CD4-positive, CD25-positive, alpha-beta regulatory T cell (primary cell): ENCODE measurements around the gene PML. TPM values are rescaled to one million over a fixed set of nuclear protein-coding genes. Genes with fewer than 3 reads are reported as not detected.

Experiments used
- ATAC-seq, 2 donors: fragments of 150-1000 bp; cut with Tn5 transposase; one replicate each; pipeline ENCODE4 v1.10.0; 2021; ENCODE audit warnings: low read depth in 2 of 2, moderate number of reproducible peaks in 2 of 2, moderate library complexity in 1 of 2
- DNase-seq, 3 donors: peaks; one replicate each; pipeline versions ENCODE4 v3.0.0 to v3.0.0-alpha.2; 2012 to 2022; ENCODE audit warnings: mixed read lengths in 1 of 3
- H3K27ac ChIP-seq: one replicate; pipeline ENCODE4 v1.7.0; 2013; ENCODE audit warnings: mild to moderate bottlenecking, low read length; ENCODE audit not compliant: insufficient read depth, poor library complexity, severe bottlenecking
- H3K27me3 ChIP-seq: one replicate; pipeline ENCODE4 v1.7.0; 2013; ENCODE audit warnings: low read length; ENCODE audit not compliant: control insufficient read depth, insufficient read depth
- H3K36me3 ChIP-seq: one replicate; pipeline ENCODE4 v1.7.0; 2013; ENCODE audit warnings: mild to moderate bottlenecking, low read length, moderate library complexity; ENCODE audit not compliant: control insufficient read depth, insufficient read depth
- H3K4me1 ChIP-seq: 2 replicates; pipeline ENCODE4 v1.7.0; 2013; ENCODE audit warnings: mild to moderate bottlenecking, low read length; ENCODE audit not compliant: insufficient read depth, control insufficient read depth, poor library complexity, severe bottlenecking
- H3K4me3 ChIP-seq: one replicate; pipeline ENCODE4 v1.7.0; 2013; ENCODE audit warnings: low read depth, mild to moderate bottlenecking, low read length, moderate library complexity
- H3K9me3 ChIP-seq, 2 experiments: 1 replicate in 1 of 2; 2 replicates in 1 of 2; pipeline ENCODE4 v1.7.0; 2013; ENCODE audit warnings: low read length in 2 of 2, mild to moderate bottlenecking in 1 of 2, moderate library complexity in 1 of 2; ENCODE audit not compliant: control insufficient read depth in 2 of 2
- H3K27ac Mint-ChIP-seq, 3 donors: one replicate each; pipeline ENCODE4 v1.8.0; 2020 to 2022; ENCODE audit warnings: mild to moderate bottlenecking in 3 of 3, mixed read lengths in 3 of 3, moderate library complexity in 2 of 3
- H3K27me3 Mint-ChIP-seq: one replicate; pipeline ENCODE4 v1.8.0; 2022; ENCODE audit warnings: mild to moderate bottlenecking, mixed read lengths
- H3K36me3 Mint-ChIP-seq: one replicate; pipeline ENCODE4 v1.8.0; 2020; ENCODE audit warnings: mixed read lengths
- H3K4me1 Mint-ChIP-seq, 4 donors: one replicate each; pipeline ENCODE4 v1.8.0; 2020 to 2022; ENCODE audit warnings: mixed read lengths in 4 of 4, mild to moderate bottlenecking in 1 of 4
- H3K4me3 Mint-ChIP-seq, 4 donors: one replicate each; pipeline ENCODE4 v1.8.0; 2020 to 2022; ENCODE audit warnings: mild to moderate bottlenecking in 4 of 4, mixed read lengths in 4 of 4, moderate library complexity in 3 of 4
- H3K9me3 Mint-ChIP-seq, 7 donors: one replicate each; pipeline ENCODE4 v1.8.0; 2020 to 2022; ENCODE audit warnings: mixed read lengths in 7 of 7, mild to moderate bottlenecking in 3 of 7, moderate library complexity in 2 of 7
- polyA plus RNA-seq, 4 donors: library from polyadenylated mRNA; unstranded; fragments of 300-500 nt; fragmentation: Illumina TruSeq; gene quantifications; one replicate each; pipeline ENCODE4 v1.2.3, GENCODE V29; 2021
- total RNA-seq: library from RNA; stranded (reverse); gene quantifications from one replicate; pipeline ENCODE4 v1.2.3, GENCODE V29; 2022

The PML gene
- total and polyA plus RNA-seq, 5 donors from 2014 or later, result 13.7 to 57.6 (median 23.2) TPM

GRCh38 chr15:74041311-74041756 is 46.8 kb downstream of the PML start:
- Histone ChIP-seq H3K27me3 (no peaks in the 10 kb centered on the region), H3K4me1 (no peaks in the 10 kb centered on the region), H3K9me3 (no peaks in the 10 kb centered on the region), H3K36me3 (peaks cover 25% of the 10 kb centered on the region), H3K27ac (no peak overlapping the region), H3K4me3 (no peak overlapping the region)
- H3K4me1 Mint-ChIP-seq, result peaks cover 0 to 3% (median 0%) of the 10 kb centered on the region in 4 donors
- H3K9me3 Mint-ChIP-seq, result no peaks in the 10 kb centered on the region
- H3K27ac Mint-ChIP-seq, result no peak overlapping the region
- DNase-seq, result no peak
- H3K36me3 Mint-ChIP-seq, result peaks cover 28% of the 10 kb centered on the region
- no peak for ATAC-seq
- H3K4me3 Mint-ChIP-seq, result no peak overlapping the region
- H3K27me3 Mint-ChIP-seq, result no peaks in the 10 kb centered on the region

- Histone ChIP-seq H3K4me1 (no peaks in the 10 kb centered on the region), H3K27ac (no peak overlapping the region), H3K27me3 (no peaks in the 10 kb centered on the region), H3K4me3 (no peak overlapping the region), H3K36me3 (peaks cover 20% of the 10 kb centered on the region), H3K9me3 (no peaks in the 10 kb centered on the region)
- DNase-seq (no peak), ATAC-seq (no peak)
- Mint-ChIP-seq H3K4me3 (no peak overlapping the region), H3K4me1 (peaks cover 0 to 3% (median 0%) of the 10 kb centered on the region in 4 donors), H3K27ac (peak overlapping the region in 2 of 3 donors; percentile 50 to 65), H3K27me3 (no peaks in the 10 kb centered on the region), H3K9me3 (no peaks in the 10 kb centered on the region), H3K36me3 (peaks cover 22% of the 10 kb centered on the region)
Measured at GRCh38 chr15:74041777-74042435, 47.4 kb downstream of the PML start.

GRCh38 chr15:74042603-74043424 is 48.3 kb downstream of the PML start:
- peaks cover 13% of the 10 kb centered on the region for H3K36me3 ChIP-seq
- no peaks in the 10 kb centered on the region for H3K27me3 Mint-ChIP-seq
- peak overlapping the region in 1 of 3 donors; percentile 5 for H3K27ac Mint-ChIP-seq

GRCh38 chr15:74043425-74044266 is 49.1 kb downstream of the PML start:
- H3K9me3 ChIP-seq, result no peaks in the 10 kb centered on the region
- H3K27ac ChIP-seq, result no peak overlapping the region
- peaks cover 6% of the 10 kb centered on the region for H3K4me1 ChIP-seq
- H3K36me3 ChIP-seq, result peaks cover 11% of the 10 kb centered on the region
- ATAC-seq, result no peak
- Mint-ChIP-seq H3K36me3 (peaks cover 10% of the 10 kb centered on the region), H3K27me3 (no peaks in the 10 kb centered on the region), H3K27ac (peak overlapping the region in 1 of 3 donors; percentile 31), H3K4me3 (no peak overlapping the region), H3K9me3 (no peaks in the 10 kb centered on the region), H3K4me1 (peaks cover 0 to 12% (median 5%) of the 10 kb centered on the region in 4 donors)
- DNase-seq, result no peak
- H3K4me3 ChIP-seq, result no peak overlapping the region
- no peaks in the 10 kb centered on the region for H3K27me3 ChIP-seq

More at GRCh38 chr15:74042603-74043424, 48.3 kb downstream of the PML start:
- DNase-seq (no peak), ATAC-seq (no peak)
- Mint-ChIP-seq H3K4me3 (peak overlapping the region in 1 of 4 donors; percentile 66), H3K4me1 (peaks cover 0 to 4% (median 1%) of the 10 kb centered on the region in 4 donors), H3K9me3 (no peaks in the 10 kb centered on the region), H3K36me3 (peaks cover 14% of the 10 kb centered on the region)
- Histone ChIP-seq H3K4me3 (no peak overlapping the region), H3K27ac (no peak overlapping the region), H3K9me3 (no peaks in the 10 kb centered on the region), H3K4me1 (peaks cover under 1% of the 10 kb centered on the region), H3K27me3 (no peaks in the 10 kb centered on the region)

- Mint-ChIP-seq H3K36me3 (peaks cover 10% of the 10 kb centered on the region), H3K4me1 (peaks cover 0 to 13% (median 7%) of the 10 kb centered on the region in 4 donors), H3K9me3 (no peaks in the 10 kb centered on the region), H3K4me3 (no peak overlapping the region), H3K27me3 (no peaks in the 10 kb centered on the region), H3K27ac (no peak overlapping the region)
- Histone ChIP-seq H3K4me1 (peaks cover 6% of the 10 kb centered on the region), H3K9me3 (no peaks in the 10 kb centered on the region), H3K36me3 (peaks cover 11% of the 10 kb centered on the region), H3K4me3 (no peak overlapping the region), H3K27me3 (no peaks in the 10 kb centered on the region), H3K27ac (no peak overlapping the region)
- DNase-seq, result no peak
- ATAC-seq, result no peak
Measured at GRCh38 chr15:74044267-74045110, 50.0 kb downstream of the PML start.

- Histone ChIP-seq H3K4me3 (no peak overlapping the region), H3K27ac (no peak overlapping the region), H3K27me3 (no peaks in the 10 kb centered on the region), H3K9me3 (no peaks in the 10 kb centered on the region), H3K4me1 (peaks cover 6% of the 10 kb centered on the region), H3K36me3 (peaks cover 5% of the 10 kb centered on the region)
- no peaks in the 10 kb centered on the region for H3K27me3 Mint-ChIP-seq
- peak overlapping the region in 1 of 3 donors; percentile 60 for H3K27ac Mint-ChIP-seq
- H3K4me1 Mint-ChIP-seq, result peaks cover 0 to 15% (median 7%) of the 10 kb centered on the region in 4 donors
- peaks cover 10% of the 10 kb centered on the region for H3K36me3 Mint-ChIP-seq
- no peak for ATAC-seq
- no peaks in the 10 kb centered on the region for H3K9me3 Mint-ChIP-seq
- no peak for DNase-seq
- H3K4me3 Mint-ChIP-seq, result no peak overlapping the region
Measured at GRCh38 chr15:74045184-74045583, 50.7 kb downstream of the PML start.
